ENCODE measurements around the gene HOXC5. TPM values are rescaled to one million over a fixed set of nuclear protein-coding genes. Genes with fewer than 3 reads are reported as not detected.

The HOXC5 gene
- total RNA-seq, 1 donor from 2014 or later = not detected

GRCh38 chr12:53995378-53996239 lies 37.2 kb upstream of the HOXC5 start:
- FAIRE-seq = no peak
- peak in 1 of 2 donors; percentile 46 for DNase-seq (ENCODE audit: low spot score in 2 of 2)

- DNase-seq (ENCODE audit: low spot score in 2 of 2) (no peak), FAIRE-seq (no peak)
These were observed 36.3 kb upstream of the HOXC5 start for GRCh38 chr12:53996240-53997203.

- DNase-seq (ENCODE audit: low spot score in 2 of 2) (no peak), FAIRE-seq (no peak)
These were observed 35.4 kb upstream of the HOXC5 start for GRCh38 chr12:53997204-53998109.

- DNase-seq (ENCODE audit: low spot score in 2 of 2) = no peak
- no peak for FAIRE-seq
These were observed 34.5 kb upstream of the HOXC5 start for GRCh38 chr12:53998110-53998899.

GRCh38 chr12:53998900-53999236 lies 34.0 kb upstream of the HOXC5 start:
- DNase-seq (ENCODE audit: low spot score in 2 of 2) (no peak), FAIRE-seq (no peak)

- no peak for FAIRE-seq
- no peak for DNase-seq (ENCODE audit: low spot score in 2 of 2)
These were observed 33.2 kb upstream of the HOXC5 start for GRCh38 chr12:53999559-54000115.

- DNase-seq (ENCODE audit: low spot score in 2 of 2) (no peak), FAIRE-seq (no peak)
These were observed 32.4 kb upstream of the HOXC5 start, which contains the start of gene HOXC9 for GRCh38 chr12:54000116-54001114. Gene HOXC9 (plus strand): TSS chr12:54000161. CDS start chr12:54000189, 28 bp downstream.

- no peak for FAIRE-seq
- no peak for DNase-seq (ENCODE audit: low spot score in 2 of 2)
These were observed 31.3 kb upstream of the HOXC5 start for GRCh38 chr12:54001283-54002187.

GRCh38 chr12:54002278-54002914 lies 30.5 kb upstream of the HOXC5 start:
- DNase-seq (ENCODE audit: low spot score in 2 of 2) (no peak), FAIRE-seq (no peak)

- FAIRE-seq (no peak), DNase-seq (ENCODE audit: low spot score in 2 of 2) (no peak)
These were observed 29.9 kb upstream of the HOXC5 start for GRCh38 chr12:54002915-54003389.

GRCh38 chr12:54003625-54004024 lies 29.2 kb upstream of the HOXC5 start:
- FAIRE-seq (no peak), DNase-seq (ENCODE audit: low spot score in 2 of 2) (no peak)

- no peak for FAIRE-seq
- DNase-seq (ENCODE audit: low spot score in 2 of 2) = no peak
These were observed 28.6 kb upstream of the HOXC5 start for GRCh38 chr12:54004063-54004840.

- no peak for FAIRE-seq
- DNase-seq (ENCODE audit: low spot score in 2 of 2) = no peak
These were observed 27.9 kb upstream of the HOXC5 start for GRCh38 chr12:54004841-54005530.

- DNase-seq (ENCODE audit: low spot score in 2 of 2) (no peak), FAIRE-seq (no peak)
These were observed 27.4 kb upstream of the HOXC5 start for GRCh38 chr12:54005531-54005852.
